Breast epithelium (tissue), 3 donors: ENCODE results near the gene MED31.

Source experiments
- CTCF ChIP-seq, 3 donors: fragments of 450-650 bp; IDR thresholded peaks; one replicate each; pipeline ENCODE4 v1.5.1; 2016 to 2017; ENCODE audit warnings: antibody characterized with exemption in 3 of 3, mild to moderate bottlenecking in 3 of 3, moderate library complexity in 3 of 3
- POLR2AphosphoS5 ChIP-seq, 3 donors: sonication (generic); formaldehyde crosslinking; IDR thresholded peaks; one replicate each; pipeline ENCODE4 v1.6.1; 2017; ENCODE audit warnings: antibody characterized with exemption in 3 of 3

GRCh38 chr17:6695565-6695964, 44.2 kb upstream of the MED31 start:
- TF ChIP-seq CTCF (IDR thresholded peaks at IDR 0.05) = no peak
- no peak for TF ChIP-seq POLR2AphosphoS5 (IDR thresholded peaks at IDR 0.05)
